ENCODE results near the gene SLC6A16.
A peak's percentile ranks its signal among the peaks of the same experiment; 100 is the strongest.
"Not testable (repeated sequence)": the region's sequence is repeated elsewhere in the genome, so short reads cannot be mapped to it uniquely, and the experiment has no call there.

SLC6A16 gene

GRCh38 chr19:49271080-49271753 lies 53.8 kb downstream of the SLC6A16 start:
- no peak for DNase-seq (ENCODE audit: low spot score in 2 of 2)
- H3K4me3 Mint-ChIP-seq: no peak overlapping the region
- no peak for ATAC-seq (replicated peaks; ENCODE audit: extremely low read depth, poor library complexity, severe bottlenecking)
- peaks cover 20% of the 10 kb centered on the region for H3K27me3 Mint-ChIP-seq
- H3K9me3 Mint-ChIP-seq: peaks cover 7% of the 10 kb centered on the region
- H3K36me3 Mint-ChIP-seq (ENCODE audit: insufficient read depth): no peaks in the 10 kb centered on the region
- H3K4me1 Mint-ChIP-seq: no peaks in the 10 kb centered on the region
- H3K27ac Mint-ChIP-seq (ENCODE audit: low read depth): no peak overlapping the region

- ATAC-seq (replicated peaks; ENCODE audit: extremely low read depth, poor library complexity, severe bottlenecking); H3K4me3 Mint-ChIP-seq; H3K4me1 Mint-ChIP-seq; H3K9me3 Mint-ChIP-seq; H3K27ac Mint-ChIP-seq (ENCODE audit: low read depth); H3K36me3 Mint-ChIP-seq (ENCODE audit: insufficient read depth): not testable (repeated sequence)
- peaks cover 29% of the 10 kb centered on the region for H3K27me3 Mint-ChIP-seq
- DNase-seq (ENCODE audit: low spot score in 2 of 2): peak in 1 of 2 donors; percentile 21
Measured at GRCh38 chr19:49266409-49266808, 58.6 kb downstream of the SLC6A16 start.

GRCh38 chr19:49264258-49264657 lies 60.7 kb downstream of the SLC6A16 start:
- Mint-ChIP-seq H3K27ac (ENCODE audit: low read depth) (no peak overlapping the region), H3K27me3 (peaks cover 43% of the 10 kb centered on the region), H3K4me3 (no peak overlapping the region), H3K36me3 (ENCODE audit: insufficient read depth) (peaks cover 1% of the 10 kb centered on the region), H3K9me3 (peaks cover 11% of the 10 kb centered on the region), H3K4me1 (no peaks in the 10 kb centered on the region)
- ATAC-seq (replicated peaks; ENCODE audit: extremely low read depth, poor library complexity, severe bottlenecking) (no peak), DNase-seq (ENCODE audit: low spot score in 2 of 2) (no peak)

DNA sequence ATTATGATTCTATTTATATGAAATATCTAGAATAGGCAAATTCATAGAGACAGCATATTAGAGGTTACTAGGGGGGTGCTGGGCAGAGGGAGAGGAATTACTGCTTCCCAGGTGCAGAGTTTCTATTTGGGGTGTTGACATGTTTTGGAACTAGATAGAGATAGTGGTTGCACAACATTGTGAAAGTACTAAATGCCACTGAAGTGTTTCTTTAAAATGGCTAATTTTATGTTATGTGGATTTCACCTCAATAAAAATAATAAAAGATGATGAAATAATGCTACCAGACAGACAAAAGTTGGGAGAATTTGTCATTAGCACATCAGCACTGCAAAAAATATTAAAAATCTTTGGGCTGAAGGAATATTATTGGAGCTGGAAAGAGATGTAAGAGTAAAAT lies 63.4 kb downstream of the SLC6A16 start:
- ATAC-seq (replicated peaks; ENCODE audit: extremely low read depth, poor library complexity, severe bottlenecking) (no peak), DNase-seq (ENCODE audit: low spot score in 2 of 2) (no peak)
- Mint-ChIP-seq H3K4me1 (no peaks in the 10 kb centered on the region), H3K4me3 (no peak overlapping the region), H3K9me3 (peaks cover 21% of the 10 kb centered on the region), H3K27me3 (peaks cover 52% of the 10 kb centered on the region), H3K27ac (ENCODE audit: low read depth) (no peak overlapping the region), H3K36me3 (ENCODE audit: insufficient read depth) (peaks cover 1% of the 10 kb centered on the region)

DNA sequence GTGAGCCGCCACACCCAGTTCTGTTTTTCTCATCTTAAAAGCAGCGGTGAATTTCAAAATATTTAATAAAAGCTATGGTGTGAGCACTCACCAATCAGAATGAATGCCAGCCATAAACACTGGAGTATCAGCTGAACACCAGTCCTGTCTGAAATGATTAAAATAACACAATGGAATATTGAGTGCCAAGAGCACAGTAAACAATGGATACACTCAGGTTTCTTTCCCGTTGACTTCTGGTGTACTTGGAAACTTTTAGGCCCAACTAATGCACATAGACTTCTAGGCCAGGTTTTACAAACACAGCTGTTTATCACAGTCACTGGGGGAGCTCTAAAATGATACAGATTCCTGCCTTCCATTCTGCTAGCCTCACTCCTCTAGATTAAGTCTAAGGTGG lies 68.3 kb downstream of the SLC6A16 start:
- no peaks in the 10 kb centered on the region for H3K4me1 Mint-ChIP-seq

GRCh38 chr19:49255674-49256073 lies 69.3 kb downstream of the SLC6A16 start:
- Mint-ChIP-seq H3K27ac (ENCODE audit: low read depth) (no peak overlapping the region), H3K4me1 (no peaks in the 10 kb centered on the region), H3K27me3 (peaks cover 77% of the 10 kb centered on the region)

More for the DNA sequence above, 68.3 kb downstream of the SLC6A16 start:
- Mint-ChIP-seq H3K36me3 (ENCODE audit: insufficient read depth) (peaks cover under 1% of the 10 kb centered on the region), H3K9me3 (peaks cover 19% of the 10 kb centered on the region), H3K27me3 (peaks cover 72% of the 10 kb centered on the region), H3K27ac (ENCODE audit: low read depth) (no peak overlapping the region), H3K4me3 (no peak overlapping the region)
- DNase-seq (ENCODE audit: low spot score in 2 of 2): no peak
- ATAC-seq (replicated peaks; ENCODE audit: extremely low read depth, poor library complexity, severe bottlenecking): no peak

GRCh38 chr19:49249933-49250332 lies 75.1 kb downstream of the SLC6A16 start:
- no peak for DNase-seq (ENCODE audit: low spot score in 2 of 2)
- H3K9me3 Mint-ChIP-seq: no peaks in the 10 kb centered on the region
- ATAC-seq (replicated peaks; ENCODE audit: extremely low read depth, poor library complexity, severe bottlenecking): no peak
- peaks cover 48% of the 10 kb centered on the region for H3K27me3 Mint-ChIP-seq
- H3K27ac Mint-ChIP-seq (ENCODE audit: low read depth): no peak overlapping the region
- no peaks in the 10 kb centered on the region for H3K4me1 Mint-ChIP-seq
- H3K36me3 Mint-ChIP-seq (ENCODE audit: insufficient read depth): no peaks in the 10 kb centered on the region
- no peak overlapping the region for H3K4me3 Mint-ChIP-seq

More at GRCh38 chr19:49255674-49256073, 69.3 kb downstream of the SLC6A16 start:
- Mint-ChIP-seq H3K36me3 (ENCODE audit: insufficient read depth) (no peaks in the 10 kb centered on the region), H3K9me3 (peaks cover 19% of the 10 kb centered on the region), H3K4me3 (no peak overlapping the region)
- ATAC-seq (replicated peaks; ENCODE audit: extremely low read depth, poor library complexity, severe bottlenecking) (no peak), DNase-seq (ENCODE audit: low spot score in 2 of 2) (no peak)

DNA sequence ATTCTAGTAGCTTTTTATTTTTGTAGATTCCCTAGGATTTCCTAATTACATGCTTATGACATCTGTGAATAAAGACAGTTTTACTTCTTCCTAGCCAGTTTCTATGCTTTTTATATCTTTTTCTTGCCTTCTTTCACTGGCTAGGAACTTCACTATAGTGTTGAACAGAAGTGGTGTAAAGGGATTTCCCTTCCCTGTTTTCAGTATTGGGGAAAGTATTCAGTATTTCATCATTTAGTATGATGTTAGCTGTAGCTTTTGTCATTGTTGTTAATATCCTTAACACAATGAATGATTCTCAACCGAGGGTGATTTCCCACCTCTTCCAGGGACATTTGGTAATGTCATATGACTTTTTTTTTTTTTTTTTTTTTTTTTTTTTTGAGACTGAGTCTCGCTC lies 77.3 kb downstream of the SLC6A16 start:
- no peak overlapping the region for H3K27ac Mint-ChIP-seq (ENCODE audit: low read depth)
- DNase-seq (ENCODE audit: low spot score in 2 of 2) (no peak), ATAC-seq (replicated peaks; ENCODE audit: extremely low read depth, poor library complexity, severe bottlenecking) (no peak)
- no peaks in the 10 kb centered on the region for H3K4me1 Mint-ChIP-seq
- H3K27me3 Mint-ChIP-seq: peaks cover 32% of the 10 kb centered on the region
- H3K36me3 Mint-ChIP-seq (ENCODE audit: insufficient read depth): no peaks in the 10 kb centered on the region
- no peak overlapping the region for H3K4me3 Mint-ChIP-seq
- no peaks in the 10 kb centered on the region for H3K9me3 Mint-ChIP-seq

- ATAC-seq (replicated peaks; ENCODE audit: extremely low read depth, poor library complexity, severe bottlenecking): no peak
- H3K9me3 Mint-ChIP-seq: no peaks in the 10 kb centered on the region
- DNase-seq (ENCODE audit: low spot score in 2 of 2): no peak
- H3K36me3 Mint-ChIP-seq (ENCODE audit: insufficient read depth): no peaks in the 10 kb centered on the region
- no peak overlapping the region for H3K4me3 Mint-ChIP-seq
- peaks cover under 1% of the 10 kb centered on the region for H3K27me3 Mint-ChIP-seq
- H3K27ac Mint-ChIP-seq (ENCODE audit: low read depth): no peak overlapping the region
- no peaks in the 10 kb centered on the region for H3K4me1 Mint-ChIP-seq
Measured at GRCh38 chr19:49244256-49244655, 80.7 kb downstream of the SLC6A16 start.

GRCh38 chr19:49243726-49244125 lies 81.3 kb downstream of the SLC6A16 start:
- Mint-ChIP-seq H3K4me3 (no peak overlapping the region), H3K27ac (ENCODE audit: low read depth) (no peak overlapping the region), H3K27me3 (peaks cover 6% of the 10 kb centered on the region), H3K9me3 (no peaks in the 10 kb centered on the region), H3K4me1 (no peaks in the 10 kb centered on the region), H3K36me3 (ENCODE audit: insufficient read depth) (no peaks in the 10 kb centered on the region)
- ATAC-seq (replicated peaks; ENCODE audit: extremely low read depth, poor library complexity, severe bottlenecking): no peak
- no peak for DNase-seq (ENCODE audit: low spot score in 2 of 2)

DNA sequence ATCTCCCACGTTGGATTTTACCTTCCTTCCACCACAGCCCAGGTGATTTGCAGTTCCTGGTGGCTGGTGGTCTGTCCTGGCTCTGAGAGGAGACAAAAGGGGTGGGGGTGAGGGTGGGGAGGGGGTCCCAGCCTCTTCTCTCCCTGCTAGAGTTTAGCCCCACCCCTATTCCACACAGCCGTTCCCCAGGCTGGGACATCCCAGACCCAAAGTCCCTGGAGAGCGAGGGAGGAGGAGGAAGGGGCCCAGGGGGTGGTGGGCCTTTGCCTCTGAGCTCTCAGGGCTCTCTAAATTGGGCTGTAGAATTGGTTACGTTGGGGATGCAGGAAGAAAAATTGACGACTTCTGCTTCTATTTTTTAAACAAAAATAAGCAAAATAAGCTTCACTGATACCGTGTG lies 81.9 kb downstream of the SLC6A16 start:
- Mint-ChIP-seq H3K4me1 (no peaks in the 10 kb centered on the region), H3K36me3 (ENCODE audit: insufficient read depth) (no peaks in the 10 kb centered on the region)

DNA sequence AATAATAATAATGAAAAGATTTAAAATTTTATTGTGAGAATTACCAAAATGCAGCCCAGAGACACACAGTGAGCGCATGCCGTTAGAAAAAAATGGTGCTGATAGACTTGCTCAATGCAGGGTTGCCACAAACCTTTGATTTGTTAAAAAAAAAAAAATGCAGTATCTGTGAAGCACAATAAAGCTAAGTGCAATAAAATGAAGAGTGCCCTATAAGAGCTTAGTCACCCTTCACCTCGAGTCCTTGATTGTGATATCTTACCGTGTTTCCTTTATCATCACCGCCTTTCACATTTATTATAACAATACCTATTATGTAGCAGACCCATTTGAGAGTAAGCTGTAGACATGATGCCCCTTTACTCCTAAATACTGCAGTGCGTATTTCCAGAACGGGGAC lies 83.2 kb downstream of the SLC6A16 start:
- Mint-ChIP-seq H3K9me3 (no peaks in the 10 kb centered on the region), H3K4me3 (no peak overlapping the region), H3K4me1 (no peaks in the 10 kb centered on the region), H3K27me3 (peaks cover 19% of the 10 kb centered on the region), H3K36me3 (ENCODE audit: insufficient read depth) (no peaks in the 10 kb centered on the region), H3K27ac (ENCODE audit: low read depth) (no peak overlapping the region)
- ATAC-seq (replicated peaks; ENCODE audit: extremely low read depth, poor library complexity, severe bottlenecking) (no peak), DNase-seq (ENCODE audit: low spot score in 2 of 2) (no peak)

More for the DNA sequence above, 81.9 kb downstream of the SLC6A16 start:
- ATAC-seq (replicated peaks; ENCODE audit: extremely low read depth, poor library complexity, severe bottlenecking): no peak
- Mint-ChIP-seq H3K4me3 (no peak overlapping the region), H3K27ac (ENCODE audit: low read depth) (no peak overlapping the region), H3K9me3 (no peaks in the 10 kb centered on the region), H3K27me3 (peaks cover 12% of the 10 kb centered on the region)
- no peak for DNase-seq (ENCODE audit: low spot score in 2 of 2)
